Nephron progenitor cell (in vitro differentiated cells): ENCODE data around the gene ADAMTS15.

ENCODE experiments used
- DNase-seq: peaks from one replicate; pipeline ENCODE4 v3.0.0; 2021
- H3K27ac Mint-ChIP-seq: 2 replicates; pipeline ENCODE4 v1.8.0; 2021; ENCODE audit warnings: mild to moderate bottlenecking, moderate library complexity, mixed read lengths
- H3K27me3 Mint-ChIP-seq: 2 replicates; pipeline ENCODE4 v1.8.0; 2021; ENCODE audit warnings: mild to moderate bottlenecking, low read depth, mixed read lengths; ENCODE audit not compliant: poor library complexity
- H3K36me3 Mint-ChIP-seq: 2 replicates; pipeline ENCODE4 v1.8.0; 2021; ENCODE audit warnings: low read depth, mixed read lengths
- H3K4me1 Mint-ChIP-seq: 2 replicates; pipeline ENCODE4 v1.8.0; 2021; ENCODE audit warnings: mixed read lengths
- H3K4me3 Mint-ChIP-seq: 2 replicates; pipeline ENCODE4 v1.8.0; 2021; ENCODE audit warnings: mild to moderate bottlenecking, moderate library complexity, mixed read lengths
- H3K9me3 Mint-ChIP-seq: 2 replicates; pipeline ENCODE4 v1.8.0; 2021; ENCODE audit warnings: mild to moderate bottlenecking, moderate library complexity, mixed read lengths
- TF ChIP-seq, protein P1 (sequence below): fragments of 200-600 bp; sonication (generic); IDR thresholded peaks from 2 replicates; pipeline ENCODE4 v1.5.0; 2021; ENCODE audit warnings: antibody characterized with exemption

Gene ADAMTS15

DNA sequence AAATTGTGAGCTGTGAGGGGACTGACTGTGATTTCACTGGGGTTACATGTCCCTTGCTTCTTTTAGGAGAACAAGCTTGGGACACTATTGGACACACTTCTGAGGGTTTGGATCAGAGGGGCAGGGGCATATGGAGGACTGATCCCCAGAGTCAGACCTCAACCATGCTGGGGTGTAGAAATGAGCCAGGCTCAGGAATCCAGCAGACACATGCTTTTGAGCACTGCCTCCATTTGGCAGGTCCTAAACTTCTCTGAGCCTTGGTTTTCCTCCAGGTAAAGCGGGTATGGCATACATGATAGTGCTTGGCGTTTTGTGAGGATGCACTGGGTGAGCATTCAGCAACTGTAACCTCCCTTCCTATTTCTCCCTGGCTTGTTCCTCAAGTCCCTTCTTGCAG is 74.7 kb downstream of the ADAMTS15 start:
- Mint-ChIP-seq H3K36me3 (no peaks in the 10 kb centered on the region), H3K27ac (no peak overlapping the region), H3K4me1 (peaks cover 54% of the 10 kb centered on the region), H3K27me3 (peaks cover 17% of the 10 kb centered on the region), H3K4me3 (no peak overlapping the region), H3K9me3 (no peaks in the 10 kb centered on the region)
- TF ChIP-seq, protein P1, sequence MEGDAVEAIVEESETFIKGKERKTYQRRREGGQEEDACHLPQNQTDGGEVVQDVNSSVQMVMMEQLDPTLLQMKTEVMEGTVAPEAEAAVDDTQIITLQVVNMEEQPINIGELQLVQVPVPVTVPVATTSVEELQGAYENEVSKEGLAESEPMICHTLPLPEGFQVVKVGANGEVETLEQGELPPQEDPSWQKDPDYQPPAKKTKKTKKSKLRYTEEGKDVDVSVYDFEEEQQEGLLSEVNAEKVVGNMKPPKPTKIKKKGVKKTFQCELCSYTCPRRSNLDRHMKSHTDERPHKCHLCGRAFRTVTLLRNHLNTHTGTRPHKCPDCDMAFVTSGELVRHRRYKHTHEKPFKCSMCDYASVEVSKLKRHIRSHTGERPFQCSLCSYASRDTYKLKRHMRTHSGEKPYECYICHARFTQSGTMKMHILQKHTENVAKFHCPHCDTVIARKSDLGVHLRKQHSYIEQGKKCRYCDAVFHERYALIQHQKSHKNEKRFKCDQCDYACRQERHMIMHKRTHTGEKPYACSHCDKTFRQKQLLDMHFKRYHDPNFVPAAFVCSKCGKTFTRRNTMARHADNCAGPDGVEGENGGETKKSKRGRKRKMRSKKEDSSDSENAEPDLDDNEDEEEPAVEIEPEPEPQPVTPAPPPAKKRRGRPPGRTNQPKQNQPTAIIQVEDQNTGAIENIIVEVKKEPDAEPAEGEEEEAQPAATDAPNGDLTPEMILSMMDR, result no peak
- no peak for DNase-seq

DNA sequence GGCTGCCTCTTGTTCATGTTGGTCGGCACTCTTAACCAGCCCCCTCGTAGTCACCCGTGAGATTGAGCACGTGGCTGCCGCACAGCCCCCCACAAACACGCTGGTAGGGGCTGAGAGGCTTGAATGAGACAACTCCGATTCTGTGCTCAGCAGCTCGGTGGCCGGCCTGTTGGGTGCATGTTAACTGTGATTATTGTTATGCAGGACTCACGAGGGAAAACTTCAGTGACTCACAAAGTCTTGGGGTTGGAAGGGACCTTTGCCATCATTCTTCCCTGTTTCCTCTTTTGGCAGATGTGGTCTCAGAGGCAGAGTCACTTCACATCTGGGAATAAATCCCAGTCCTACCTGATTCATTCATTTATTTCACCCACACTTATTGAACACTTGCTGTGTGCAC is 75.2 kb downstream of the ADAMTS15 start:
- H3K36me3 Mint-ChIP-seq, result no peaks in the 10 kb centered on the region
- no peak for DNase-seq
- H3K9me3 Mint-ChIP-seq, result no peaks in the 10 kb centered on the region
- peaks cover 17% of the 10 kb centered on the region for H3K27me3 Mint-ChIP-seq
- peaks cover 55% of the 10 kb centered on the region for H3K4me1 Mint-ChIP-seq
- no peak overlapping the region for H3K27ac Mint-ChIP-seq
- H3K4me3 Mint-ChIP-seq, result no peak overlapping the region
- TF ChIP-seq, protein P1, result no peak

DNA sequence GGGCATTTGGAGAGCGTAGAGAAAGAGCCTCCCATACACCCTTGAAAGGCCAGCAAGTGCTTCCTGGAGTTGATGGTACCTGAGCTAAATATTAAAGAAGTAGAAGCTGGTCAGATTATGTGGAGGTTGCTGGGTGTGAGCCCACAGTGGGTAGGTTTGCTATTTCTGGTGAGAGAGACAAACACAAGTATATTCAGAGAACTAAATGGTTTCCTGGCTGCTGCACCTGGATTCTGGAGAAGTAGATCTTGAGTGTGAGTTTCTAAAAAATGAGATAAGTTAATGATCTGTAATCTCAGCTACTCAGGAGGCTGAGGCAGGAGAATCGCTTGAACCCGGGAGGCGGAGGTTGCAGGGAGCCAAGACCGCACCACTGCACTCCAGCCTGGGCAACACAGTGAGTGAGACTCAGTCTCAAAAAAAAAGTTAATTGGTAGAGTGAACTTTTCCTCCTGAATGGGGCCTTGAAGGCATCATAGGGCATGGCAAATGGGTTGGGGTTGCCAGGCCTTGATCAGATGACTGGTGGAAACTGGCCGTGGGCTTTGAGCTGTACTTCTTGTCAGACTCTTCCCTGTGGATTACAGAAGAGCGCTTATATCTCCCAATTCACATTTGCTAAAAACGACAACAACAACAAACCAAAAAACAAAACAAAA is 75.8 kb downstream of the ADAMTS15 start:
- peaks cover 60% of the 10 kb centered on the region for H3K4me1 Mint-ChIP-seq
- no peaks in the 10 kb centered on the region for H3K36me3 Mint-ChIP-seq
- H3K27ac Mint-ChIP-seq, result no peak overlapping the region
- no peak overlapping the region for H3K4me3 Mint-ChIP-seq
- H3K9me3 Mint-ChIP-seq, result no peaks in the 10 kb centered on the region
- no peak for DNase-seq
- TF ChIP-seq, protein P1, result no peak
- peaks cover 17% of the 10 kb centered on the region for H3K27me3 Mint-ChIP-seq

DNA sequence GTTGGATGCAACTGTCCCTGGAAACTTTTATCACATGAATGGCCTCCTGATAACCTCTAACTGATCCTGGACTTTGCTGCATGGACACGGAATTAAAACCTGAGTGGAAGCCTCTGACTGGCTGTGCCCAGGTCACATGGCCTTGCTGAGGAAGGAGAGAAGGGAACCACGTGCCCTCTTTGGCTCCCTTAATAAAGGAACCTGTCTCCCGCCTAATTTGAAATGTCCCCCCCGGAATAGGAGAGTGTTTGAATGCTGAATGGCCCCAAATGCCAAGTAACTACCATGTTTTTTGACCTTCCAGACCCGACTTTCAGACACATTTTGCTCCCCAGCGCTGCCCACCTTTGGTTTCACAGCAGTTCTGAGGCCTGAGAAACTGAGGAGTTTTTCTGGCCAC is 76.9 kb downstream of the ADAMTS15 start:
- TF ChIP-seq, protein P1, result no peak
- no peaks in the 10 kb centered on the region for H3K9me3 Mint-ChIP-seq
- H3K27me3 Mint-ChIP-seq, result peaks cover 17% of the 10 kb centered on the region
- H3K36me3 Mint-ChIP-seq, result no peaks in the 10 kb centered on the region
- no peak for DNase-seq
- H3K4me3 Mint-ChIP-seq, result no peak overlapping the region
- peaks cover 53% of the 10 kb centered on the region for H3K4me1 Mint-ChIP-seq
- H3K27ac Mint-ChIP-seq, result no peak overlapping the region
